ENCODE measurements around the gene LPO. TPM values are rescaled to one million over a fixed set of nuclear protein-coding genes. Genes with fewer than 3 reads are reported as not detected.

LPO gene
- total RNA-seq: not detected in 2 replicates
- long read RNA-seq: 0 reads

GRCh38 chr17:58238147-58238634 is at the start of gene LPO:
TSS of gene LPO (plus strand) at chr17:58238584. CDS start at chr17:58242980, 4,396 bp downstream.
- Mint-ChIP-seq H3K4me3 (no peak within 1 kb of the TSS), H3K4me1 (no peaks in the 10 kb centered on the region), H3K36me3 (ENCODE audit: low read depth) (no peaks in the 10 kb centered on the region), H3K27me3 (ENCODE audit: low read depth) (peaks cover 95% of the 10 kb centered on the region), H3K9me3 (no peaks in the 10 kb centered on the region), H3K27ac (ENCODE audit: unreplicated experiment) (no peak within 1 kb of the TSS)
- TF ChIP-seq CTCF (conservative IDR thresholded peaks at IDR 0.05): no peak
- DNase-seq (ENCODE audit: low read depth, low spot score): no peak

DNA sequence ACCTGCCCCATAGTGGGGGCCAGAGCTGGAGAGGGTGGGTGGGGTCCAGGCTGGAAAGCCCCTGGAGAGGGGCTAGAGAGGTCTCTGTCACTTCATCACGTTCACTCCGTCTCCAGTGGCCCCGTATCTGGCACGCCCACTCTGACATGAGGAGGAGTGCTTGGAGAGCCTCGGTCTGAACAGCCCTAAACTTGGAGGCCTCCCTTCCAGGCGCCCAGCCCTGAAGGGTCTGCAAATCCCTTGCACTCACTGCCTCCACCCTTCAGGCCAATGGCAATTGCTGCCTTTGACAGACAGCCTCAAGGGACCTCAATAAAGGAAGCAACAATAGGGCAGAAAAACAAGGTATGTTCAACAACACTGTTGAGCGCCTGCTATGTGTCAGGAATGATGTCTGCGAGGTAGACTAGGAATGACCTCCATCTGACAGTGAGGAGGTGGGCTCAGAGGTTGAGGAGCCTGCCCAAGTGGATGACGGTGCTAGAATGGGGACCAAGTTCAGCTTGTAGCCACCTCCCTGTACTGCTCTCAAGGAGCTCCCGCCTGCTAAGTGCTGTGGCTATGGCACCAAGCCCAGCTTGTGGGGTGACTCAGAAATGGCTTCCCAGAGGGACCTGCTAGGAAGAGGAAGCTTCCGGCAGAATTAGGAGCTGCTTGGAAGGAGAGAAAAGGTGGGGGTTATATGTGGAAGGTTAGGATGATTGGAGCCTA is 48.8 kb upstream of the LPO start:
- Mint-ChIP-seq H3K4me3 (no peak overlapping the region), H3K27ac (ENCODE audit: unreplicated experiment) (peak overlapping the region; percentile 35), H3K4me1 (no peaks in the 10 kb centered on the region), H3K36me3 (ENCODE audit: low read depth) (no peaks in the 10 kb centered on the region), H3K9me3 (no peaks in the 10 kb centered on the region), H3K27me3 (ENCODE audit: low read depth) (peaks cover 34% of the 10 kb centered on the region)
- DNase-seq (ENCODE audit: low read depth, low spot score): no peak
- no peak for TF ChIP-seq CTCF (conservative IDR thresholded peaks at IDR 0.05)

DNA sequence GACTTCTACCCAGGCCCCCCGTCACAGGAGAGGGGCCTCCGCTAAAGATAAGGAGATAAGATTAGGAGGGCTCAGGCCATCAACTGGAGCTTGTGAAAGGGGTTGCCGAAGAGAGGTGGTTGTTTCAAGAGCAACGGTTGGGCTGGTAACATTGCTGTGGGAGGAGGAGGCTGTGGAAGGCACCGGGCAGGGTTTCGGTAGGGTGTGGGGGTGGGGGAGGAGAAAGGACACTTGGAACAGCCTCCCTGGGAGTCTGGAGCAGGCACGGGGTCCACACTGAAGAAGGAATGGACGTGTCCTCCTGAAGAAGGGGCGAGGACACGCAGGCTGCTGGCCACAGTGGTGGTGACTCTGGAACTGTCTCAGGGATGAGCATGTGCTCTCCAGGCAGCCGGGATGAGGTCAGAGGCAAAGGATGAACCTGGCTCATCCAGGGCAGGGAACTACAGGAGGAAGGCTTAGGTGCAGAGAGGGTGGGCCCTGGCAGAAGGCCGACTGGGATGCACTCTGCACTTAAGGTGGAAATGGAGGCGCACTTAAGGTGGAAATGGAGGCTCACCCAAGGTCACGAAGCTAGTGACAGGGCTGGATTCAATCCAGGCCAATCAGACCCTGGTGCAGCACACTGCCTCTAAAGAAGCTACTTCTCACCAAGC is 47.0 kb upstream of the LPO start:
- no peaks in the 10 kb centered on the region for H3K9me3 Mint-ChIP-seq
- H3K4me3 Mint-ChIP-seq: no peak overlapping the region
- DNase-seq (ENCODE audit: low read depth, low spot score): no peak
- H3K27me3 Mint-ChIP-seq (ENCODE audit: low read depth): peaks cover 42% of the 10 kb centered on the region
- TF ChIP-seq CTCF (conservative IDR thresholded peaks at IDR 0.05): no peak
- H3K4me1 Mint-ChIP-seq: no peaks in the 10 kb centered on the region
- no peaks in the 10 kb centered on the region for H3K36me3 Mint-ChIP-seq (ENCODE audit: low read depth)
- H3K27ac Mint-ChIP-seq (ENCODE audit: unreplicated experiment): no peak overlapping the region

GRCh38 chr17:58192612-58193011 is 45.8 kb upstream of the LPO start, which contains the start of gene EPX:
TSS of gene EPX (plus strand) at chr17:58192726. CDS start at chr17:58192847, 121 bp downstream.
- H3K4me1 Mint-ChIP-seq: no peaks in the 10 kb centered on the region
- H3K27ac Mint-ChIP-seq (ENCODE audit: unreplicated experiment): peak within 1 kb of the TSS; percentile 71
- peaks cover 47% of the 10 kb centered on the region for H3K27me3 Mint-ChIP-seq (ENCODE audit: low read depth)
- no peak within 1 kb of the TSS for H3K4me3 Mint-ChIP-seq
- H3K36me3 Mint-ChIP-seq (ENCODE audit: low read depth): no peaks in the 10 kb centered on the region
- TF ChIP-seq CTCF (conservative IDR thresholded peaks at IDR 0.05): no peak
- no peaks in the 10 kb centered on the region for H3K9me3 Mint-ChIP-seq
- DNase-seq (ENCODE audit: low read depth, low spot score): no peak

DNA sequence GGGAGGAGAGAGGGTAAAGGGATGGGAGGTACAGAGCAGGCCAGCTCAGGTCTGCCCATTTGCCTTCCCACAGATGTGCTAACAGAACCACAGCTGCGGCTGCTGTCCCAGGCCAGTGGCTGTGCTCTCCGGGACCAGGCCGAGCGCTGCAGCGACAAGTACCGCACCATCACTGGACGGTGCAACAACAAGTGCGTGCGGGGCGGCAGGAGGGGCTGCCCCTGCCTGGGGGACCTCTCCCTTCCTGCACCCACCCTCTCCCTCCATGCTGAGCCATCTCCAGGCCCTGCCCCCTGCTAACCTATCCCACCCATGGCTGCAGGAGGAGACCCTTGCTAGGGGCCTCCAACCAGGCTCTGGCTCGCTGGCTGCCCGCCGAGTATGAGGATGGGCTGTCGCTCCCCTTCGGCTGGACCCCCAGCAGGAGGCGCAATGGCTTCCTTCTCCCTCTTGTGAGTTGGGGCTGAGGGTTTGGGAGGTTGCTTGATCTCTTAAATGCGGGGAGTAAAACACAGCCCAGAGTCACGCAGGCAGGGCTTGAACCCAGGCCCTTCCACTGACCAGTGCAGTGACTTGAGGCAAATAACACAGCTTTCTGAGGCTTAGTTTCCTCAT is 44.6 kb upstream of the LPO start:
- no peak for DNase-seq (ENCODE audit: low read depth, low spot score)
- TF ChIP-seq CTCF (conservative IDR thresholded peaks at IDR 0.05): no peak
- Mint-ChIP-seq H3K9me3 (no peaks in the 10 kb centered on the region), H3K4me3 (no peak overlapping the region), H3K4me1 (no peaks in the 10 kb centered on the region), H3K27ac (ENCODE audit: unreplicated experiment) (no peak overlapping the region), H3K27me3 (ENCODE audit: low read depth) (peaks cover 49% of the 10 kb centered on the region), H3K36me3 (ENCODE audit: low read depth) (no peaks in the 10 kb centered on the region)

Measured in neural crest cell (in vitro differentiated cells).